HG03139 (cell line): ENCODE results near the gene PRKN.
"Not testable (repeated sequence)": the region's sequence is repeated elsewhere in the genome, so short reads cannot be mapped to it uniquely, and the experiment has no call there.

ENCODE experiments used
- ATAC-seq: cut with Tn5 transposase; IDR thresholded peaks from one replicate; pipeline ENCODE4 v1.9.1; 2021; ENCODE audit not compliant: unreplicated experiment

Gene PRKN

DNA sequence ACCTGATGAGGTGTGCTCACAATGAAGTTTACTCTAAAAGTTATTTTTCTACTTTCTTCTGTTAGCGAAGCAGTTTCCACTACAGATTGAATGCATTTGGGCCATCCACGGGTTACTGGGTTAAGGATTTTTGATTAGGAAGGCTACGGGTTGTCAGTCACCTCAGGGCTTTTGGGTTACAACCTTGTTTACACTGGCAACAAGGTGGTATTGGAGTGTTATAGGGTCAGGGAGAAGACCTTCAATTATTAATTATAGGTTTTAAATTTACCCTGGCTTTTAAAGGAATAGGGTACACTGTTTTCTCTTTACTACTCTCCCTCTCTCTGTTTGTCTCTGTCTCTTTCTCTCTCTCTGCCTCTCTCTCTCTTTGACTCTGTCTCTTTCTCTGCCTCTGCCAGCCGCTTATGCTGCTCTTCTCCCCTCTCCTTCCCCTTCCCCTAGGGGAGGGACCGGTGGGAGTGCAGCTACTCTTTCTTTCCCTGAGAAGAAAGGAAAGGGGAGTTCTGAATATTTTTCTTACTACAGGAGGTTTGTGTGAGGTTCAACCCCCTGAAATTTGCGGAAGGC, 1413.5 kb downstream of the PRKN start:
- ATAC-seq, result no peak

DNA sequence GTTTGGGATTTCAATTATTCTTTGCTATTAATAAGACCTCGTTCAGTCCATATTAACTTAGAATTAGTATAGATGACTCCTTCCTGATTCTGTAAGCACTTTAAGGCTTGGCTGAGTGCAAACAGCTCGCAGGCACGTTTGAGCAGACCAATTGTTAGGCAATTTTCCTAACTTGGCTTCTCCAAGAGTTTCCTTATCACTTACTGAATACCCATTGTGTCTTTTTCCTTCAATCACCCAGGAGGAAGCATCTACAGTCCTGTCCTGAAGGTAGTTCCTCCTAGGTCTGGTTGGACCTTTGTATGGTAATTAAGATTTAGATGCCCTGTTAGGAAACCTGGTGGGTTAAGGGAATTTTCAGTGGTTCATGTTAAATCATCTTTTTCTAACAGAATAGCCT, 1414.1 kb downstream of the PRKN start:
- ATAC-seq, result not testable (repeated sequence)

DNA sequence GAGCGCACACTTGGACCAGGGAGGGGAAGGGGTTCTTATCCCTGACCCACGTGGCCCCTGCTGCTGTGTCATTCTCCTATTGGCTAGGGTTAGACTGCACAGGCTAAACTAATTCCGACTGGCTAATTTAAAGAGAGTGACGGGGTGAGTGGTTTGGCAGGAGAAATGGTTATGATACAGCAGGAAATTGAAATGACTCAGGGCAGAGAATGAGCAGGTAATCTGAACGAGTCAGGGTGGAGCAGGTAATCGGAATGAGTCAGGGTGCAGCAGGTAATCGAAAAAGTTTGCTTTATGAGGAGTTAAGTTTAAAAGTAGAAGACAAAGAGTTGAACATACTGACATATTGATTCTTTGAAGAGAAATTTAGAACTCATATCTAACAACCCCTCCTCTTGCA, 1417.8 kb downstream of the PRKN start:
- not testable (repeated sequence) for ATAC-seq

DNA sequence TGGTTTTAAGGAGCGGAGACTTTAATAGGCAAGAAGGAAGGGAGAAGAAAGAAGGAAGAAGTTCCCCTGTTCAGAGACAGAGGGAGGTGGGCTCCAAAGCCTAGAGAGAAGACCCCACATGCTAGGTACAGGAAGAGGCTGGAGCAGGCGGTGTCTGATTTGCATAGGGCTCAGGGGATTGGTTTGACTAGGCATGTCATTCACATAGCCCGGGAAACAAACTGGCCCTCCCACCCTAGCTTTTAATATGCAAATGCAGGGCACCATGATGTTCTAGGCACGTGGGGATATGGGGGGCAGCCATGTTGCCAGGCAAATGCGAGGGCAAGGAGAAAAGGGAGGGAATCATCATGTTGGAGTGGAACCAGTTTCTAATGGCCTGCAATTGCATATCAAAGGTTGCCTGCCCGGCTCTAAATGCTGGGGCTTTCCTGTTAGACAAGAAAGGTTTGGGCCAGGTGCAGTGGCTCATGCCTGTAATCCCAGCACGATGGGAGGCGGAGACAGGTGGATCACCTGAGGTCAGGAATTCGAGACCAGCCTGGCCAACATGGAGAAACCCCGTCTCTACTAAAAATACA, 1419.4 kb downstream of the PRKN start:
- ATAC-seq, result no peak

DNA sequence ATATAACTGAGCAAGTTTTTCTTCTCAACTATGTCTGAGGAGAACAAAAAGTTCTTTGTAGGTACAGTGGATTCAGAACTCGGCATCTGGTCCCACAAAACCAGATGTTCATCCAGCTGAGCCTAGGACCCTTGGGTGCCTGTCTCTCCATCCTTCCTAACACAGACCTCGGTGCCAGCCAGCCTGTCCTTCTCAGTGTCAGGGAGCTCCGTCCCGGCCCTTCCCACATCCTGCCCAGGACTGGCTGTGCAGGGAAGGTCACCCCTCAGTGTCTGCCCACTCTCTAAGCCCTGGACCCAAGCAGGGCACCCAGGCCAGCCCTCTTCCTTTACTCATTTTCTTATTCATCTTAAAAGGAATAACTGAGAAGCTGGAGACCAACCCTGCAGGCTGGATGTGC, 1421.7 kb downstream of the PRKN start:
- ATAC-seq, result no peak

DNA sequence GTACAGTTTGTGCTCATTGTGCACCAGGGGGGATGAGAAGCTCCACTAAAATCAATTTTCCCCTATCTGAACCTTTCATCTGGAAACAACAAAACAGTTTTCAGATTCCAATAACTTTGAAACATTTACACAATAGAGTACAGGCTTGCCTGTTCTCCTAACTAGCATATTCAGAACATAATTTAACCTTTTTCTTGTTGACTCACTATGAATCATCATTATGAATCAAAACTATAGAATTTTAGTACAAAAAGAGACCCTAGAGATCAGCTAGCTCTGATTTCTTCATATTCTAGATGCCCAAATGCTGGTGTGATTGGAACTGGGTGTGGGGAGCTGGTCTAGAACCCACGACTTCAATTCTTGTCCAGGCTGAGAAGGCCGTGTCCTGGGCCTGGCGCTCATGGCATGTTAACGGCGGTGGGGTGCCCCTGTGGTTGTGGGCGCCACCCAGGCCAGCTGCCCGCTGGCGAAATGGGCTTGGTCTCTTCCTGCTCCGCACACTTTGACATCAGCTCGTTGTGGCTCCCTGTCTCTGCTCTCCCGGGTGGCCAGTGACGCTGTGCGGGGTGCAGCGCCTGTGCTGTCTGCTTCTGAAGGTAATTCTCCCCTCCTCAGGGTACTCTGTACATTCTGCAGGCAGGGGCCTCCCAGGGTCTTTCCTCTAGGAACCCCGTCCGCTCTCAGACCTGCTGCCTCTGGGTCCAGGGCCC, 1423.8 kb downstream of the PRKN start:
- ATAC-seq, result no peak

DNA sequence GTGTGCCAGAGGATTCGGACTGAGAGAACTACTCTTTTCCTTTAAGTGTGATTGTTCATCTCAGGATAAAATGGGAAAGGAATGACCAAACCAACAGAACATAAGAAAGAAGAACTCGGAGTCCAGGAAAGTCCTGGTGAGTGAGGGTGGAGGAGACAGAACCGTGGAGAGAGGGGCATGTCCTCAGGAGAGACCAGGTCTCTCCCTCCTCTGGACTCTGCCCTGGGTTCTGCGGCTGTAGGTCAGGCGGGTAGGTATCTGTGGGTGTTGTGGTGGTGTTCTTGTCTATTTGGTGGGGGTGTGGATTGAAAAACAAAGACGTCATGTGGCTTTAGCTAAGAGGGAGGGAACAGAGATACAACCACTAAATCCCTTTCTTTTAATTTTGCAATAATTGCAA, 1424.6 kb downstream of the PRKN start:
- no peak for ATAC-seq

DNA sequence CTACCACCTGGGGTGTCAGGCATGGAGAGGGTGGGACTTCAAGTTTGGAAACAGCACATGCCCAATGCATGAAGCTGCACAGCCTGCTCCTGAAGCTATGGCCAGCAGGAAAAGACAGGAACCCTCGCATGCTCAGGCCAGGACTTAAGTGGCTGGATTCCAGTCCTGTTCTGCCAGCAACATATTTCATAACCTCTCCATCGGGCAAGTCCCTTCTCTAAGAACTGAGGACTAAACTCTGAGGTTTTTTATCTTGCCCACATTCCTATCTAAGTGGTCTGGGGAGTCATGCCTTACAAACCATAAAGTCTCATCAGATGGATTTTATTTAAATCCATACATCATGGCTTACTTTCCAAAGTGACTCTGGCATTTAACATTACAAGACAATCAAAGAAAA, 1426.2 kb downstream of the PRKN start:
- ATAC-seq, result no peak

DNA sequence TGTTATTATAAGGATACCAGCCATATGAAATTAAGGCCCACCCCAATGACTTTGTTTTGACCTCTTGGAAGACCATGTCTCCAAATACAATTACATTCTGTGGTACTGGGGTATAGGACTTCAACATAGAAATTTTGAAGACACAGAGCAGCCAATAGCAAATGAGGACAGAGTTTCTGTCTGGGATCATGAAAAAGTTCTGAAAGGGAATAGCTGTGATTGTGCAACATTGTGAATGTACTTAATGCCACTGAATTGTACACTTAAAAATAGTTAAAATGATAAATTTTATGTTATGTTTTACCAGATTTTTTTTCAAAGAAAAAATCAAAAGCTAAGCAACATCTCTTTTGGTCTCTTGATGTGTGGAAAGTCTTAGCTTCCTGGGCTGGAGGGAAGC, 1426.7 kb downstream of the PRKN start:
- ATAC-seq, result no peak

DNA sequence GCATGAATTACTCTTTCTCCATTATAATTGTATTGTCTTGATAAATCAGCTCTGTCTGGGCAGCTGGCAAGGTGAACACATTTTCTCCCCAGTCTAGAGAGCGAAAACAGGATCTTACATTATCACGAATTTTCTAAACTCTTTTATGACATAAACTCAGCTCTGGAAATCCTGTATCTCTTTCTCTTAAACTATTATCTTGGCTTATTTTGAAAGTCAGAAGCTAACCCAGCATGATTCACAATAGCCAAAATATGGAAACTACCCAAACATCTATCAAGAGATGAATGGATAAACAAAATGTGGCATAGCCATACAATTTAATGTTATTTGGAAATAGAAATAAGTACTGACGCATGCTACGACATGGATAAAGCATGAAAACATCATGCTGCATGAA, 1427.8 kb downstream of the PRKN start:
- ATAC-seq, result no peak
